ENCODE measurements around the gene MIB1.

MIB1 gene

GRCh38 chr18:21823848-21824247 is 83.3 kb downstream of the MIB1 start:
- DNase-seq (ENCODE audit: extremely low spot score) = no peak
- POLR2A ChIA-PET = no interaction called here

GRCh38 chr18:21826196-21826595 is 85.6 kb downstream of the MIB1 start:
- CTCF ChIA-PET = interaction anchor here (1.0 to 1.6 kb wide), 7 partner anchors 10 to 225 kb away, joined by 3 to 5 read pairs (median 3); partner anchors contain the start of gene ESCO1
- no peak for TF ChIP-seq CTCF (IDR thresholded peaks at IDR 0.05; ENCODE audit: control extremely low read depth, extremely low read depth, low read depth, missing control alignments)
- POLR2A ChIA-PET = interaction anchor here (0.6 kb wide), 1 partner anchor 281 kb away, joined by 6 read pairs; no protein-coding TSS in a partner anchor
- DNase-seq (ENCODE audit: extremely low spot score) = no peak

More at GRCh38 chr18:21823848-21824247, 83.3 kb downstream of the MIB1 start:
- no peak for TF ChIP-seq CTCF (IDR thresholded peaks at IDR 0.05; ENCODE audit: control extremely low read depth, extremely low read depth, low read depth, missing control alignments)
- CTCF ChIA-PET = interaction anchor here (3.5 kb wide), 1 partner anchor 11 kb away, joined by 11 read pairs; no protein-coding TSS in a partner anchor

- CTCF ChIA-PET = interaction anchor here (1.2 to 1.7 kb wide), 5 partner anchors 10 to 226 kb away, joined by 3 to 7 read pairs (median 3); partner anchors contain the start of gene ESCO1
- DNase-seq (ENCODE audit: extremely low spot score) = no peak
- TF ChIP-seq CTCF (IDR thresholded peaks at IDR 0.05; ENCODE audit: control extremely low read depth, extremely low read depth, low read depth, missing control alignments) = no peak
- POLR2A ChIA-PET = interaction anchor here (0.6 kb wide), 1 partner anchor 281 kb away, joined by 6 read pairs; no protein-coding TSS in a partner anchor
These were observed 86.2 kb downstream of the MIB1 start for GRCh38 chr18:21826641-21827302.

- no peak for TF ChIP-seq CTCF (IDR thresholded peaks at IDR 0.05; ENCODE audit: control extremely low read depth, extremely low read depth, low read depth, missing control alignments)
- DNase-seq (ENCODE audit: extremely low spot score) = no peak
- ChIA-PET CTCF (interaction anchor here (1.3 to 1.7 kb wide), 2 partner anchors 9 to 218 kb away, joined by 3 to 4 read pairs; partner anchors contain the start of gene SNRPD1), POLR2A (no interaction called here)
These were observed 89.9 kb downstream of the MIB1 start for GRCh38 chr18:21830532-21830931.

- ChIA-PET POLR2A (no interaction called here), CTCF (interaction anchor here (1.3 kb wide), 1 partner anchor 8 kb away, joined by 4 read pairs; no protein-coding TSS in a partner anchor)
- no peak for DNase-seq (ENCODE audit: extremely low spot score)
- no peak for TF ChIP-seq CTCF (IDR thresholded peaks at IDR 0.05; ENCODE audit: control extremely low read depth, extremely low read depth, low read depth, missing control alignments)
These were observed 90.8 kb downstream of the MIB1 start for GRCh38 chr18:21831413-21831831.

GRCh38 chr18:21833604-21834298 is 93.2 kb downstream of the MIB1 start:
- no peak for DNase-seq (ENCODE audit: extremely low spot score)
- POLR2A ChIA-PET = no interaction called here
- CTCF ChIA-PET = interaction anchor here (1.1 to 1.2 kb wide), 2 partner anchors 8 to 17 kb away, joined by 3 read pairs; no protein-coding TSS in a partner anchor
- TF ChIP-seq CTCF (IDR thresholded peaks at IDR 0.05; ENCODE audit: control extremely low read depth, extremely low read depth, low read depth, missing control alignments) = no peak

All from GM10248 (cell line).